ENCODE measurements around the gene RPA1. TPM values are rescaled to one million over a fixed set of nuclear protein-coding genes. Genes with fewer than 3 reads are reported as not detected.

The RPA1 gene
- total RNA-seq, 1 experiment from 2014 or later: 150 TPM

DNA sequence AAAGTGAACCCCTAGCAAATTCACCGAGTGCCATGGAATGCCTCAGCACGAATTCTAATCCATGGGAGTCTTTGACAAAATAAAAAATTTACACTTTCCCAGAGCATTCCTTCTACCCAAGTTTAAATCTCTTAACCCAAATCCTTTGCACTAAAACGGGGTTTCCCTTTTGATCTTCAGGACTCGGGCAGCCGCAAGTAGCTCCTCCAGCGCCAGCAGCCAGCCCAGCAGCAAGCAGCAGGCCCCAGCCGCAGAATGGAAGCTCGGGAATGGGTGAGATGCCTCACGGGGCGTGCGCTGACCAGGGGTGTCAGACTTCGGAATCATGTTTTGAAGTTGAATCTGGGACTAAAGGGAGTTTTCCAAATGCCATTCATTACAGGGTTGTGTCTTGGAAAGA lies 42.4 kb downstream of the RPA1 start:
- no peak overlapping the region for H3K27ac ChIP-seq (ENCODE audit: low read length)
- BruUV-seq (replicated peaks): no TSS peak
- no peak overlapping the region for H3K4me3 ChIP-seq (ENCODE audit: low read depth in 2 of 2, low read length in 2 of 2)
- in situ Hi-C loops (cut with HindIII; ENCODE audit: low pct_unique_long_range_greater_than_20kb, low sequenced_read_pairs): no loop called here
- H3K36me3 ChIP-seq (ENCODE audit: control insufficient read depth, insufficient read depth, low read length): peaks cover 8% of the 10 kb centered on the region
- intact Hi-C loops (cut with micrococcal nuclease; ENCODE audit: unreplicated experiment): no loop called here
- ChIA-PET POLR2A (no interaction called here), CTCF (no interaction called here)
- TF ChIP-seq POLR2AphosphoS5 (IDR thresholded peaks at IDR 0.05; ENCODE audit: low read depth, low read length) (no peak), SIN3A (IDR thresholded peaks at IDR 0.05; ENCODE audit: borderline replicate concordance, insufficient read depth, low read depth, low read length) (no peak), TCF7L2 (IDR thresholded peaks at IDR 0.05; ENCODE audit: low read depth, low read length) (no peak)
- TF ChIP-seq, protein P1, sequence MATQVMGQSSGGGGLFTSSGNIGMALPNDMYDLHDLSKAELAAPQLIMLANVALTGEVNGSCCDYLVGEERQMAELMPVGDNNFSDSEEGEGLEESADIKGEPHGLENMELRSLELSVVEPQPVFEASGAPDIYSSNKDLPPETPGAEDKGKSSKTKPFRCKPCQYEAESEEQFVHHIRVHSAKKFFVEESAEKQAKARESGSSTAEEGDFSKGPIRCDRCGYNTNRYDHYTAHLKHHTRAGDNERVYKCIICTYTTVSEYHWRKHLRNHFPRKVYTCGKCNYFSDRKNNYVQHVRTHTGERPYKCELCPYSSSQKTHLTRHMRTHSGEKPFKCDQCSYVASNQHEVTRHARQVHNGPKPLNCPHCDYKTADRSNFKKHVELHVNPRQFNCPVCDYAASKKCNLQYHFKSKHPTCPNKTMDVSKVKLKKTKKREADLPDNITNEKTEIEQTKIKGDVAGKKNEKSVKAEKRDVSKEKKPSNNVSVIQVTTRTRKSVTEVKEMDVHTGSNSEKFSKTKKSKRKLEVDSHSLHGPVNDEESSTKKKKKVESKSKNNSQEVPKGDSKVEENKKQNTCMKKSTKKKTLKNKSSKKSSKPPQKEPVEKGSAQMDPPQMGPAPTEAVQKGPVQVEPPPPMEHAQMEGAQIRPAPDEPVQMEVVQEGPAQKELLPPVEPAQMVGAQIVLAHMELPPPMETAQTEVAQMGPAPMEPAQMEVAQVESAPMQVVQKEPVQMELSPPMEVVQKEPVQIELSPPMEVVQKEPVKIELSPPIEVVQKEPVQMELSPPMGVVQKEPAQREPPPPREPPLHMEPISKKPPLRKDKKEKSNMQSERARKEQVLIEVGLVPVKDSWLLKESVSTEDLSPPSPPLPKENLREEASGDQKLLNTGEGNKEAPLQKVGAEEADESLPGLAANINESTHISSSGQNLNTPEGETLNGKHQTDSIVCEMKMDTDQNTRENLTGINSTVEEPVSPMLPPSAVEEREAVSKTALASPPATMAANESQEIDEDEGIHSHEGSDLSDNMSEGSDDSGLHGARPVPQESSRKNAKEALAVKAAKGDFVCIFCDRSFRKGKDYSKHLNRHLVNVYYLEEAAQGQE (IDR thresholded peaks at IDR 0.05; ENCODE audit: insufficient read depth in 1 of 2, low read depth in 2 of 2, low read length in 1 of 2): no peak
- TF ChIP-seq, protein P2, sequence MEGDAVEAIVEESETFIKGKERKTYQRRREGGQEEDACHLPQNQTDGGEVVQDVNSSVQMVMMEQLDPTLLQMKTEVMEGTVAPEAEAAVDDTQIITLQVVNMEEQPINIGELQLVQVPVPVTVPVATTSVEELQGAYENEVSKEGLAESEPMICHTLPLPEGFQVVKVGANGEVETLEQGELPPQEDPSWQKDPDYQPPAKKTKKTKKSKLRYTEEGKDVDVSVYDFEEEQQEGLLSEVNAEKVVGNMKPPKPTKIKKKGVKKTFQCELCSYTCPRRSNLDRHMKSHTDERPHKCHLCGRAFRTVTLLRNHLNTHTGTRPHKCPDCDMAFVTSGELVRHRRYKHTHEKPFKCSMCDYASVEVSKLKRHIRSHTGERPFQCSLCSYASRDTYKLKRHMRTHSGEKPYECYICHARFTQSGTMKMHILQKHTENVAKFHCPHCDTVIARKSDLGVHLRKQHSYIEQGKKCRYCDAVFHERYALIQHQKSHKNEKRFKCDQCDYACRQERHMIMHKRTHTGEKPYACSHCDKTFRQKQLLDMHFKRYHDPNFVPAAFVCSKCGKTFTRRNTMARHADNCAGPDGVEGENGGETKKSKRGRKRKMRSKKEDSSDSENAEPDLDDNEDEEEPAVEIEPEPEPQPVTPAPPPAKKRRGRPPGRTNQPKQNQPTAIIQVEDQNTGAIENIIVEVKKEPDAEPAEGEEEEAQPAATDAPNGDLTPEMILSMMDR (IDR thresholded peaks at IDR 0.05): no peak
- H3K4me1 ChIP-seq (ENCODE audit: control insufficient read depth, insufficient read depth, low read length): no peaks in the 10 kb centered on the region
- DNase-seq (ENCODE audit: low read depth, low spot score): no peak
- H3K9me3 ChIP-seq (ENCODE audit: control insufficient read depth, insufficient read depth, low read depth, low read length): no peaks in the 10 kb centered on the region
- ATAC-seq: no peak
- H3K27me3 ChIP-seq (ENCODE audit: control insufficient read depth, insufficient read depth, low read length): no peaks in the 10 kb centered on the region

DNA sequence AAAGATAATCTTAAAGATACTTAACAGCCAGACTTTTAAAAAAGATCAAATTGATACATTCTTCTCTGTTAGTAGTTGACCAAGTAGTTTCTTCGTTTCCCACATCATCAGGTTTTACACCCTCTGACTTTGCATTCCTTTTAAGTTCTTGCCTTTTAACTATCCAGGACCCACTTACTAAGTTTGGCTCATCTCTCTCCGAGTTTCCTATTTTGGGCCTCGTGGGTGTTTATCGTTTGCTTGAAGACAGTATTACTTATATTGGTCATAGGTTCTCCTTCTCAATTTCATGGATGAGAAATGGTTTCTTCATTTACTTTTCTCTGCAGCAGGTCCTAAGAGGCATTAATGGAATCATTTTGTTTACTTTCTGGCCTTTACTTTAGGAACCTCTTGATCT lies 43.2 kb downstream of the RPA1 start:
- DNase-seq (ENCODE audit: low read depth, low spot score) (no peak), ATAC-seq (no peak)
- in situ Hi-C loops (cut with HindIII; ENCODE audit: low pct_unique_long_range_greater_than_20kb, low sequenced_read_pairs) (no loop called here), intact Hi-C loops (cut with micrococcal nuclease; ENCODE audit: unreplicated experiment) (no loop called here)
- no peaks in the 10 kb centered on the region for H3K27me3 ChIP-seq (ENCODE audit: control insufficient read depth, insufficient read depth, low read length)
- H3K4me1 ChIP-seq (ENCODE audit: control insufficient read depth, insufficient read depth, low read length): no peaks in the 10 kb centered on the region
- no peak overlapping the region for H3K27ac ChIP-seq (ENCODE audit: low read length)
- H3K4me3 ChIP-seq (ENCODE audit: low read depth in 2 of 2, low read length in 2 of 2): no peak overlapping the region
- peaks cover 8% of the 10 kb centered on the region for H3K36me3 ChIP-seq (ENCODE audit: control insufficient read depth, insufficient read depth, low read length)
- H3K9me3 ChIP-seq (ENCODE audit: control insufficient read depth, insufficient read depth, low read depth, low read length): no peaks in the 10 kb centered on the region
- BruUV-seq (replicated peaks): no TSS peak
- POLR2A ChIA-PET: no interaction called here
- TF ChIP-seq POLR2AphosphoS5 (IDR thresholded peaks at IDR 0.05; ENCODE audit: low read depth, low read length) (no peak), TCF7L2 (IDR thresholded peaks at IDR 0.05; ENCODE audit: low read depth, low read length) (no peak), SIN3A (IDR thresholded peaks at IDR 0.05; ENCODE audit: borderline replicate concordance, insufficient read depth, low read depth, low read length) (no peak)
- TF ChIP-seq, protein P1 (IDR thresholded peaks at IDR 0.05; ENCODE audit: insufficient read depth in 1 of 2, low read depth in 2 of 2, low read length in 1 of 2): no peak
- TF ChIP-seq, protein P2 (IDR thresholded peaks at IDR 0.05): no peak
- CTCF ChIA-PET: no interaction called here
